Type B pancreatic cell (in vitro differentiated cells): ENCODE data around the gene THRB. TPM values are rescaled to one million over a fixed set of nuclear protein-coding genes. Genes with fewer than 3 reads are reported as not detected.
A peak's percentile ranks its signal among the peaks of the same experiment; 100 is the strongest.

Source experiments
- DNase-seq: peaks from one replicate; pipeline ENCODE4 v3.0.0; 2021; ENCODE audit warnings: mixed read lengths; ENCODE audit not compliant: unreplicated experiment; ENCODE audit errors: extremely low spot score
- H3K27ac Mint-ChIP-seq: 2 replicates; pipeline ENCODE4 v1.8.0; 2021; ENCODE audit warnings: mild to moderate bottlenecking, mixed read lengths
- H3K27me3 Mint-ChIP-seq: 2 replicates; pipeline ENCODE4 v1.8.0; 2021; ENCODE audit warnings: mixed read lengths
- H3K36me3 Mint-ChIP-seq: 2 replicates; pipeline ENCODE4 v1.8.0; 2021; ENCODE audit warnings: mixed read lengths
- H3K4me1 Mint-ChIP-seq: one replicate; pipeline ENCODE4 v1.8.0; 2021; ENCODE audit warnings: mixed read lengths; ENCODE audit not compliant: unreplicated experiment
- H3K4me3 Mint-ChIP-seq: 2 replicates; pipeline ENCODE4 v1.8.0; 2021; ENCODE audit warnings: mild to moderate bottlenecking, mixed read lengths
- H3K9me3 Mint-ChIP-seq: 2 replicates; pipeline ENCODE4 v1.8.0; 2021; ENCODE audit warnings: mixed read lengths
- total RNA-seq: library from RNA; stranded (reverse); gene quantifications from 2 replicates; pipeline ENCODE4 v1.2.1, GENCODE V29; 2021; ENCODE audit warnings: low replicate concordance
- TF ChIP-seq, protein P1 (sequence below): fragments of 200-600 bp; sonication (generic); conservative IDR thresholded peaks from 2 replicates; pipeline ENCODE4 v1.5.0; 2021; ENCODE audit warnings: antibody characterized with exemption, mild to moderate bottlenecking

THRB gene
- total RNA-seq, 1 donor from 2014 or later = 15.6 TPM

DNA sequence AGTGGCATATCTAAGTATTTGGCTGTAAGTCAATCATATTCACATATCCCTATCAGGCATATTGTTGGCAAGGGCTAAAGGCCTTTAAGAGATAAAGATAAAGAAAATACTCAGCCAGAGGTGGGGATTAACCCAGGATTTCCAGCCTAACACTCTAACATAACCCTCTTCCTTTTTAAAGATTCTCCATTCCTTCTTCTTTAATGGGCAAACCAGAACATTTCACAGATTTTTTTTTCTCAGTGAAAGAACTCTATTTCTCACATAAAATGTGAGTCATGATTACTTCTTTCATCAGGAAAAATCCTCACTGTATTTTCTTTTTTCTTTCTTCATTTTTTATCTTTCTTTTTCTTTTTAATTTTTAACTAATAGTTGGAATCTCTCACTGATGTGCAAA lies 349.2 kb downstream of the THRB start:
- H3K9me3 Mint-ChIP-seq = no peaks in the 10 kb centered on the region
- no peak for DNase-seq
- peaks cover 9% of the 10 kb centered on the region for H3K4me1 Mint-ChIP-seq
- H3K27me3 Mint-ChIP-seq = no peaks in the 10 kb centered on the region
- H3K27ac Mint-ChIP-seq = peak overlapping the region; percentile 64
- H3K36me3 Mint-ChIP-seq = peaks cover 5% of the 10 kb centered on the region
- no peak overlapping the region for H3K4me3 Mint-ChIP-seq
- TF ChIP-seq, protein P1, sequence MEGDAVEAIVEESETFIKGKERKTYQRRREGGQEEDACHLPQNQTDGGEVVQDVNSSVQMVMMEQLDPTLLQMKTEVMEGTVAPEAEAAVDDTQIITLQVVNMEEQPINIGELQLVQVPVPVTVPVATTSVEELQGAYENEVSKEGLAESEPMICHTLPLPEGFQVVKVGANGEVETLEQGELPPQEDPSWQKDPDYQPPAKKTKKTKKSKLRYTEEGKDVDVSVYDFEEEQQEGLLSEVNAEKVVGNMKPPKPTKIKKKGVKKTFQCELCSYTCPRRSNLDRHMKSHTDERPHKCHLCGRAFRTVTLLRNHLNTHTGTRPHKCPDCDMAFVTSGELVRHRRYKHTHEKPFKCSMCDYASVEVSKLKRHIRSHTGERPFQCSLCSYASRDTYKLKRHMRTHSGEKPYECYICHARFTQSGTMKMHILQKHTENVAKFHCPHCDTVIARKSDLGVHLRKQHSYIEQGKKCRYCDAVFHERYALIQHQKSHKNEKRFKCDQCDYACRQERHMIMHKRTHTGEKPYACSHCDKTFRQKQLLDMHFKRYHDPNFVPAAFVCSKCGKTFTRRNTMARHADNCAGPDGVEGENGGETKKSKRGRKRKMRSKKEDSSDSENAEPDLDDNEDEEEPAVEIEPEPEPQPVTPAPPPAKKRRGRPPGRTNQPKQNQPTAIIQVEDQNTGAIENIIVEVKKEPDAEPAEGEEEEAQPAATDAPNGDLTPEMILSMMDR = no peak

DNA sequence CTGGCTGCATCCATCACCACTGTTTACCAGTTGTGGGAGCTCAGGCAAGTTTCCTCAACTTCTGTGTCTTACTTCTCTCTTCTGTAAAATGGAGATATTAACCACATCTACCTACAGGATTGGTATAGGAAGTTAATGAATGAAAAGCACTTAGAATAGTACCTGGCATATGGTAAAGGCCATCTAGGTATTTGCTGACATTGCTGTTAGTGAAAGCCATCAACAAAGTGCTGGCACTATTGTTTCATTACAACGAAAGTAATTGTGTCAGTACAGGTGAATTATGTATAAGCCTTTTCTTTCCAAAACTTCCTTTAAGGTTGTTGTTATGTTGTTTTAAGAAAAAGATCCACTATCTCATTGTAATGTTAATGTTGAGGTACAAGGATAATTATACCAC lies 352.5 kb downstream of the THRB start:
- no peak overlapping the region for H3K4me3 Mint-ChIP-seq
- TF ChIP-seq, protein P1 = no peak
- no peaks in the 10 kb centered on the region for H3K9me3 Mint-ChIP-seq
- peaks cover 18% of the 10 kb centered on the region for H3K4me1 Mint-ChIP-seq
- no peak for DNase-seq
- peaks cover 8% of the 10 kb centered on the region for H3K36me3 Mint-ChIP-seq
- H3K27ac Mint-ChIP-seq = no peak overlapping the region
- no peaks in the 10 kb centered on the region for H3K27me3 Mint-ChIP-seq

DNA sequence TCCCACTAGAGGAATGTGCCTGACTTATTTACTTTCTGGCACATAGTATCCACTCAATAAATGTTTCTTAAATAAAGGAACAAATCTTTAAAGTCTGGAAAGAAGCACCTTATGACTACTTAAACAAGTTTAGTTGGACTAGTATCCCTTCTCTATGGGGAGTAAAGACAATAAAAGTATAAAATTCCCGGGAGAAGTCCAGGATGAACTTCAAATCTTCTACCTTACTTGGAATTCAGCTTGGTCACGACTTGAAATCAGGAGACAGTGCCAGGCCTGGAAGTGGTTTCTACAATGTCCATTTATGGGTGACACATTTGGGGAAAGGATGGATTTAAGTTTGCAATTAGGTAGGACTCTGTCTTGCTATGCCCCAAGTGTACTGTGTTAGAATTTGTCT lies 353.1 kb downstream of the THRB start:
- Mint-ChIP-seq H3K27ac (no peak overlapping the region), H3K4me3 (no peak overlapping the region), H3K27me3 (no peaks in the 10 kb centered on the region), H3K4me1 (peaks cover 18% of the 10 kb centered on the region), H3K36me3 (peaks cover 8% of the 10 kb centered on the region), H3K9me3 (no peaks in the 10 kb centered on the region)
- no peak for DNase-seq
- TF ChIP-seq, protein P1 = no peak

DNA sequence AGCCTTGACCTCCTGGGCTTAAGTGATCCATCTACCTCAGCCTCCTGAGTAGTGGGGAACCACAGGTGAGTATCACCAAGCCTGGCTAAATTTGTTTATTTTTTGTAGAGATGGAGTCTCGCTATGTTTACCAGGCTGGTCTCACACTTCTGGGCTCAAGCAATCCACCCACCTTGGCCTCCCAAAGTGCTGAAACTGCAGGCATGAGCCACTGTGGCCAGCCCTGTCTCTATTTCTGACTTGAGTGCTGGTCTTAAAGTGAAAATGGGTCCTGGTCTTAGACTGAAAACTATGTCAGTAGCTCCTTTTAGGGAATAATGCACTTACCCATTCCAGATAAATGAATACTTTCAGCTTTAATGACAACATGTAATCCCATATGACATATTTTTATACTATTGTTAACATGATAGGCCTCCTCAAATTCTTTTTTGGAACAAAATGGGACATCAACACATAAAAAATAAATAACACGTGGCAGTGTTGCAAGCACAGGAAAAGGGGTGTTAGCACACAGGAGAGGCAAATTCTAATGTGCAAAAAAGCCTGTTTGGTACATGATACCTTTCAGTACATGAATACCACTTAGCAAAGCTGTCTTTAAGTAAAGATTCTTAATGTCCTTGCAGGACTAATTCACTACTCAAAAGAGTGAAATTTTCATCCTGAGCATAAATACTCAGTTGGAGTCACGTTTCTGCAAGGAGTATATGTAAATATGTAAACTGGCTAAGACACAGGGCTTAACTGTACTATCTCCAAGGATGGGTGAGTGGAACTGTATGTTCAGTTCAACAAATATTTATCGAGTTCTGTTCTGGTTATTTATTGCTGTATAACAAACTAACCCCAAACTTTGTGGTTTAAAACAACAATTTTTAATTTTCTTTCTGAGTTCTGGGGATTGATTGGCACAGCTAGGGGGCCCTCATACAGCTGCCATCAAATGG lies 354.9 kb downstream of the THRB start:
- no peak for DNase-seq
- TF ChIP-seq, protein P1 = no peak
- Mint-ChIP-seq H3K27me3 (no peaks in the 10 kb centered on the region), H3K27ac (no peak overlapping the region), H3K9me3 (no peaks in the 10 kb centered on the region), H3K36me3 (peaks cover 8% of the 10 kb centered on the region), H3K4me3 (no peak overlapping the region), H3K4me1 (peaks cover 13% of the 10 kb centered on the region)

DNA sequence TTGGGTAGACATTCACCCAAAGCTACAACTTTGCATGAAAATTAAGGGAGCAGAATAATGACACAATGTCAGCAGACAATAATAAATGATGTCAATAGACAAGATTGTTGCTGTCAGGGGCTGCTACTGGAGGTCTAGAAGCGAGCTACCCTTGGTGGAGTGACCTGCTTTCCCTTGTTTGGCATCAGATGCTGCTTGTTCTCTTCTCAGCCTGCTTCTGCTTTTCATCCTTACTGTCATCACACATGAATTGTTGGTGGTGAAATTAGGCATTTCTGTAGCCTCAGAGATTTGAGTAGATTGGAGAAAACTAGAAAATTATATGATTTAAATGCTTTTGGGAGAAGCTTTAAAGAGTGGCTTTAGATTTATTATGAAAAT lies 355.8 kb downstream of the THRB start:
- H3K27me3 Mint-ChIP-seq = no peaks in the 10 kb centered on the region
- H3K9me3 Mint-ChIP-seq = no peaks in the 10 kb centered on the region
- no peak overlapping the region for H3K4me3 Mint-ChIP-seq
- TF ChIP-seq, protein P1 = no peak
- DNase-seq = no peak
- peaks cover 13% of the 10 kb centered on the region for H3K4me1 Mint-ChIP-seq
- H3K36me3 Mint-ChIP-seq = peaks cover 8% of the 10 kb centered on the region
- H3K27ac Mint-ChIP-seq = no peak overlapping the region
